Ishikawa (cell line): Measurements from ENCODE around the gene NINJ1.

Experiments
- CEBPB ChIP-seq: IDR thresholded peaks from 2 replicates; pipeline ENCODE4 v1.6.1; 2012
- CREB1 ChIP-seq: IDR thresholded peaks from 2 replicates; pipeline ENCODE4 v1.6.1; 2012; ENCODE audit warnings: low read depth
- EGR1 ChIP-seq: IDR thresholded peaks from 2 replicates; pipeline ENCODE4 v1.6.1; 2012
- EP300 ChIP-seq: IDR thresholded peaks from 2 replicates; pipeline ENCODE4 v1.6.1; 2012; ENCODE audit warnings: borderline replicate concordance
- FOXM1 ChIP-seq: IDR thresholded peaks from 2 replicates; pipeline ENCODE4 v1.6.1; 2012; ENCODE audit warnings: low read depth, borderline replicate concordance
- NFIC ChIP-seq: IDR thresholded peaks from 2 replicates; pipeline ENCODE4 v1.6.1; 2012
- RAD21 ChIP-seq: IDR thresholded peaks from 2 replicates; pipeline ENCODE4 v1.6.1; 2012; ENCODE audit warnings: low read depth
- TAF1 ChIP-seq: IDR thresholded peaks from 2 replicates; pipeline ENCODE4 v1.6.1; 2012; ENCODE audit warnings: low read depth, mild to moderate bottlenecking
- TCF12 ChIP-seq: IDR thresholded peaks from 2 replicates; pipeline ENCODE4 v1.6.1; 2012; ENCODE audit warnings: low read depth
- TF ChIP-seq, protein P1 (sequence below): IDR thresholded peaks from 2 replicates; pipeline ENCODE4 v1.6.1; 2012; ENCODE audit warnings: low read depth, mild to moderate bottlenecking
- TF ChIP-seq, protein P2 (sequence below): IDR thresholded peaks from 2 replicates; pipeline ENCODE4 v1.6.1; 2012
- TF ChIP-seq, protein P3 (sequence below): IDR thresholded peaks from 2 replicates; pipeline ENCODE4 v1.6.1; 2012

DNA sequence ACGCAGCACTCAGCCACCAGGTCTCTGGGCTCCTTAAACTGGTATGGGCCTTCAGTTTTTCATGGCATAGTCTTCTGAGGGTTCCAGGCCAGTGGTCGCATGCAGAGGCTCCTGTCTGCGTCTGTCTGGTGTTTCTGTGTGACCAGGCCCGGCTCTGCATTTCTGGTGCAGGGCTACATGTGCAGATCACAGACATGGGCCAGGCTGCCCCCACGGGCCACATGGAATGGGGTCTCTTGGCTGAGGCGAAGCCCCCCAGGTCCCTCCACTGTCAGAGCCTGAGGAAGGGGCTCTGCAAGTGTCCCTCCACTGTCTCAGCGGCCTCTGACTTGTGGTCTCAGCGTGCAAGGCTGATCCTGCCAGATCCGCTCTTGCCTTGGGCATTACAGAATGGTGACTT, 53.6 kb downstream of the NINJ1 start:
- TF ChIP-seq EP300 (no peak), TAF1 (no peak), FOXM1 (no peak), TCF12 (no peak), CEBPB (no peak), RAD21 (no peak), NFIC (no peak), EGR1 (no peak), CREB1 (no peak)
- TF ChIP-seq, protein P1, sequence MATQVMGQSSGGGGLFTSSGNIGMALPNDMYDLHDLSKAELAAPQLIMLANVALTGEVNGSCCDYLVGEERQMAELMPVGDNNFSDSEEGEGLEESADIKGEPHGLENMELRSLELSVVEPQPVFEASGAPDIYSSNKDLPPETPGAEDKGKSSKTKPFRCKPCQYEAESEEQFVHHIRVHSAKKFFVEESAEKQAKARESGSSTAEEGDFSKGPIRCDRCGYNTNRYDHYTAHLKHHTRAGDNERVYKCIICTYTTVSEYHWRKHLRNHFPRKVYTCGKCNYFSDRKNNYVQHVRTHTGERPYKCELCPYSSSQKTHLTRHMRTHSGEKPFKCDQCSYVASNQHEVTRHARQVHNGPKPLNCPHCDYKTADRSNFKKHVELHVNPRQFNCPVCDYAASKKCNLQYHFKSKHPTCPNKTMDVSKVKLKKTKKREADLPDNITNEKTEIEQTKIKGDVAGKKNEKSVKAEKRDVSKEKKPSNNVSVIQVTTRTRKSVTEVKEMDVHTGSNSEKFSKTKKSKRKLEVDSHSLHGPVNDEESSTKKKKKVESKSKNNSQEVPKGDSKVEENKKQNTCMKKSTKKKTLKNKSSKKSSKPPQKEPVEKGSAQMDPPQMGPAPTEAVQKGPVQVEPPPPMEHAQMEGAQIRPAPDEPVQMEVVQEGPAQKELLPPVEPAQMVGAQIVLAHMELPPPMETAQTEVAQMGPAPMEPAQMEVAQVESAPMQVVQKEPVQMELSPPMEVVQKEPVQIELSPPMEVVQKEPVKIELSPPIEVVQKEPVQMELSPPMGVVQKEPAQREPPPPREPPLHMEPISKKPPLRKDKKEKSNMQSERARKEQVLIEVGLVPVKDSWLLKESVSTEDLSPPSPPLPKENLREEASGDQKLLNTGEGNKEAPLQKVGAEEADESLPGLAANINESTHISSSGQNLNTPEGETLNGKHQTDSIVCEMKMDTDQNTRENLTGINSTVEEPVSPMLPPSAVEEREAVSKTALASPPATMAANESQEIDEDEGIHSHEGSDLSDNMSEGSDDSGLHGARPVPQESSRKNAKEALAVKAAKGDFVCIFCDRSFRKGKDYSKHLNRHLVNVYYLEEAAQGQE = no peak
- TF ChIP-seq, protein P2, sequence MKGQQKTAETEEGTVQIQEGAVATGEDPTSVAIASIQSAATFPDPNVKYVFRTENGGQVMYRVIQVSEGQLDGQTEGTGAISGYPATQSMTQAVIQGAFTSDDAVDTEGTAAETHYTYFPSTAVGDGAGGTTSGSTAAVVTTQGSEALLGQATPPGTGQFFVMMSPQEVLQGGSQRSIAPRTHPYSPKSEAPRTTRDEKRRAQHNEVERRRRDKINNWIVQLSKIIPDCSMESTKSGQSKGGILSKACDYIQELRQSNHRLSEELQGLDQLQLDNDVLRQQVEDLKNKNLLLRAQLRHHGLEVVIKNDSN = no peak
- TF ChIP-seq, protein P3, sequence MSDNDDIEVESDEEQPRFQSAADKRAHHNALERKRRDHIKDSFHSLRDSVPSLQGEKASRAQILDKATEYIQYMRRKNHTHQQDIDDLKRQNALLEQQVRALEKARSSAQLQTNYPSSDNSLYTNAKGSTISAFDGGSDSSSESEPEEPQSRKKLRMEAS = no peak
